GM23248 (cell line): ENCODE data around the gene SLC44A5.

Experiments used
- EZH2 ChIP-seq: fragments of 200-600 bp; sonication (generic); IDR thresholded peaks from 2 replicates; pipeline ENCODE4 v1.6.1; 2018; ENCODE audit warnings: antibody characterized with exemption, mild to moderate bottlenecking; ENCODE audit not compliant: insufficient read depth, poor library complexity, severe bottlenecking
- EZH2phosphoT487 ChIP-seq: fragments of 200-600 bp; sonication (generic); IDR thresholded peaks from 2 replicates; pipeline ENCODE4 v1.6.1; 2018; ENCODE audit warnings: antibody characterized with exemption, moderate library complexity, mild to moderate bottlenecking, low read depth; ENCODE audit not compliant: insufficient read depth

DNA sequence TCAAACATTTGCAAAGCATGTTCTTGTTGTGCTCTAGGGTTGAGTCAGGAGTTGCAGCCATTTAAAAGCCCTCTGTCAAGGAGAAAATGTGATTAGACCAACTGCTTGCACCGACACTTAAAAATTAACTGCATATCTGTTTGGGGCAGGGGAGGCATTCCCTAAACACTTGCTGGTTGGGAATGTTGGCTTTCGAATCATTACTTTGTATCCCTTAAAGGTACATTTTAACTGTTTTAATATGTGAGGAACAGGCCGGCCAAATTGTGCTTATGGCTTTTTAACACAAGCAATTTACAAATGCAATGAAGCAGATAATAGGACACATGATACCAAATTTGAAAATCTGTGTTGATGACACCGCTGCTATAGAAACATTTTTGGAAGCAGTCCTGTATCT lies 317.6 kb downstream of the SLC44A5 start:
- TF ChIP-seq EZH2 (no peak), EZH2phosphoT487 (no peak)
